Measurements from ENCODE around the gene NHP2. TPM values are rescaled to one million over a fixed set of nuclear protein-coding genes. Genes with fewer than 3 reads are reported as not detected.

The NHP2 gene
- total and polyA plus RNA-seq, 9 of the 15 experiments (the other 6 are each of a cell fraction or from before 2014, with no cell fraction given) = 52.8 to 622 (median 144) TPM

GRCh38 chr5:178120607-178121357 is 32.9 kb downstream of the NHP2 start (continued):
- TF ChIP-seq ZBTB40 (IDR thresholded peaks at IDR 0.05) (no peak), ZBTB40 (CRISPR knock-in tag; IDR thresholded peaks at IDR 0.05) (no peak), PATZ1 (CRISPR knock-in tag; IDR thresholded peaks at IDR 0.05; ENCODE audit: borderline replicate concordance) (no peak), NEUROD1 (IDR thresholded peaks at IDR 0.05; ENCODE audit: borderline replicate concordance, low read depth, low read length, partially characterized antibody) (peak; percentile 17), ZNF280B (CRISPR knock-in tag; IDR thresholded peaks at IDR 0.05) (no peak), AFF4 (CRISPR knock-in tag; IDR thresholded peaks at IDR 0.05) (no peak), KHSRP (IDR thresholded peaks at IDR 0.05) (no peak), ZNF511 (CRISPR knock-in tag; IDR thresholded peaks at IDR 0.05) (0 out of 2 replicates have a peak, but pooled peaks have one; percentile 17), SP1 (CRISPR knock-in tag; IDR thresholded peaks at IDR 0.05) (no peak)

All from K562 (cell line).